Prostate gland (tissue), 2 donors: Measurements from ENCODE around the gene NOL7. TPM values are rescaled to one million over a fixed set of nuclear protein-coding genes. Genes with fewer than 3 reads are reported as not detected.

Experiments
- DNase-seq: peaks from one replicate; pipeline ENCODE4 v3.0.0-alpha.2; 2019; ENCODE audit warnings: low spot score
- H3K27ac ChIP-seq, 2 donors: fragments of 200-600 bp; sonication (generic); 2 replicates each; pipeline ENCODE4 v1.5.1; 2017 to 2019
- H3K27me3 ChIP-seq: fragments of 200-600 bp; sonication (generic); replicated peaks from 2 replicates; pipeline ENCODE4 v1.5.1; 2019; ENCODE audit not compliant: insufficient read depth
- H3K36me3 ChIP-seq, 2 donors: fragments of 200-600 bp; sonication (generic); 1 replicate in 1 of 2; 2 replicates in 1 of 2; pipeline versions ENCODE4 v1.5.1 to v1.8.1; 2017 to 2019
- H3K4me1 ChIP-seq: fragments of 200-600 bp; sonication (generic); replicated peaks from 2 replicates; pipeline ENCODE4 v1.5.1; 2019
- H3K4me3 ChIP-seq, 2 donors: fragments of 200-600 bp; sonication (generic); 2 replicates each; pipeline ENCODE4 v1.5.1; 2017 to 2019
- H3K9me3 ChIP-seq: fragments of 200-600 bp; sonication (generic); 2 replicates; pipeline ENCODE4 v1.5.1; 2017
- POLR2A ChIP-seq: fragments of 450-650 bp; IDR thresholded peaks from one replicate; pipeline ENCODE4 v1.6.1; 2016; ENCODE audit warnings: antibody characterized with exemption, mild to moderate bottlenecking
- POLR2AphosphoS5 ChIP-seq: sonication (generic); formaldehyde crosslinking; IDR thresholded peaks from one replicate; pipeline ENCODE4 v1.6.1; 2017; ENCODE audit warnings: antibody characterized with exemption
- WGBS: methylation state at CpG from one replicate; pipeline ENCODE4 v1.1.5; 2018; 5-methylcytosine and 5-hydroxymethylcytosine counted together
- intact Hi-C: fragments of 100-400 bp; cut with DNase I; formaldehyde crosslinking; loops from one replicate; pipeline ENCODE4 v1.14.2; 2022
- total RNA-seq, 2 donors: library from RNA; depleted of rRNA; stranded (reverse); fragments of >200 nt; gene quantifications; one replicate each; pipeline ENCODE4 v1.1.0, GENCODE V29; 2016
- TF ChIP-seq, protein P1 (sequence below), 4 experiments: fragments of 200-600 bp in 2 of 4; fragments of 450-650 bp in 2 of 4; sonication (generic) in 2 of 4; IDR thresholded peaks; 1 replicate in 3 of 4; 2 replicates in 1 of 4; pipeline ENCODE4 v1.5.1; 2016 to 2019; ENCODE audit warnings: antibody characterized with exemption in 4 of 4, mild to moderate bottlenecking in 2 of 4, moderate library complexity in 2 of 4

Gene NOL7
- total RNA-seq, 2 donors from 2014 or later, result 68.3 to 108 TPM

DNA sequence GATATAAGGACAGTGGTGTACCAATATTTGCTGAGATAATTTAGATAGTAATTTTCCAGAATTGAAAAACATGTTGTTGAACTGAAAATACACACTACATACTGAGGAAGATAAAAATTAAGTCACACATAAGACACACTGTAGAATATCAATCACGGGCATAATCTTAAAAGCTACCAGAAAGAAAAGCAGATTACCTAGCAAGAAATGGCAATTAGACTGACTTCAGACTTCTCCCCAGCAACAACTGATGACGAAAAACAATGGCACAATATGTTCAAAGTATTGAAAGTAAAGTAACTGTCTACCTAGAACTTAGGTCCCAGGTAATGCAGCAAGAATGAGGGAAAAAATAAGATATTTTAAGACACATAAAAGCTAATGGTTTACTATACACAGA is 46.5 kb downstream of the NOL7 start:
- H3K27ac ChIP-seq, result no peak overlapping the region
- TF ChIP-seq POLR2A, result no peak
- H3K9me3 ChIP-seq, result no peaks in the 10 kb centered on the region
- H3K27me3 ChIP-seq, result no peaks in the 10 kb centered on the region
- no peak overlapping the region for H3K4me3 ChIP-seq
- WGBS, result 77% methylated on average over 2 of the region's 2 CpGs
- H3K36me3 ChIP-seq, result no peaks in the 10 kb centered on the region
- intact Hi-C loops, result no loop called here
- H3K4me1 ChIP-seq, result no peaks in the 10 kb centered on the region
- DNase-seq, result no peak

DNA sequence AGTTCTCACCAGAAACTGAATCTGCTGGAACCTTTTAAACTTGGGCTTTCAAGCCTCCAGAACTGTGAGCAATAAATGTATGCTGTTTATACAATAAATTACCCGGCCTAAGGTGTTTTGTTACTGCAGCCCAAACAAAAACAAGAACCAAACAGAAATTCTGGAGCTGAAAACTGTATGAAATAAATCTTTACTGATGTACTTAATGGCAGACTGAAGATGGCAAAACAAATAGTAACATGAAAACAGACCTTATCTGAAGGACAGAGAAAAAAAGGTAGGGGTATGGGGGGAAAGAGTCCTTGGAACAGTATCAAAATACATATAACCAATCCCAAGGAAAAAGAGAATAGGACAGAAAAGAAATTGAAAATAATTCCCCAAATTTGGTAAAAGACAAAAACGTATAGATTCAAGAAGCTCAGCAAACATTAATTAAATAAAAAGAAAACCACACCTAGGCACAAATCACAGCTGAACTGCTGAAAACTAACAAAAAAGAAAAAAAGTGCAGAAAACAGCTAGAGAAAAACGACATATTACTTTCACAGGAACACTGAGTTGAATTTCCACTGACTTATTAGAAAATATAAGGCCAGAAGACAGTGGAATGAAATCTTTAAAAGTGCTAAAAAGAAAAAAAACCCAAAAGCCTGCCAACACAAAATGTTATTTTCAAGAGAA is 47.7 kb downstream of the NOL7 start:
- TF ChIP-seq POLR2AphosphoS5 (no peak), POLR2A (no peak)
- TF ChIP-seq, protein P1, sequence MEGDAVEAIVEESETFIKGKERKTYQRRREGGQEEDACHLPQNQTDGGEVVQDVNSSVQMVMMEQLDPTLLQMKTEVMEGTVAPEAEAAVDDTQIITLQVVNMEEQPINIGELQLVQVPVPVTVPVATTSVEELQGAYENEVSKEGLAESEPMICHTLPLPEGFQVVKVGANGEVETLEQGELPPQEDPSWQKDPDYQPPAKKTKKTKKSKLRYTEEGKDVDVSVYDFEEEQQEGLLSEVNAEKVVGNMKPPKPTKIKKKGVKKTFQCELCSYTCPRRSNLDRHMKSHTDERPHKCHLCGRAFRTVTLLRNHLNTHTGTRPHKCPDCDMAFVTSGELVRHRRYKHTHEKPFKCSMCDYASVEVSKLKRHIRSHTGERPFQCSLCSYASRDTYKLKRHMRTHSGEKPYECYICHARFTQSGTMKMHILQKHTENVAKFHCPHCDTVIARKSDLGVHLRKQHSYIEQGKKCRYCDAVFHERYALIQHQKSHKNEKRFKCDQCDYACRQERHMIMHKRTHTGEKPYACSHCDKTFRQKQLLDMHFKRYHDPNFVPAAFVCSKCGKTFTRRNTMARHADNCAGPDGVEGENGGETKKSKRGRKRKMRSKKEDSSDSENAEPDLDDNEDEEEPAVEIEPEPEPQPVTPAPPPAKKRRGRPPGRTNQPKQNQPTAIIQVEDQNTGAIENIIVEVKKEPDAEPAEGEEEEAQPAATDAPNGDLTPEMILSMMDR (IDR thresholded peaks at IDR 0.05), result no peak
- H3K36me3 ChIP-seq, result no peaks in the 10 kb centered on the region
- WGBS, result 75% methylated on average over 3 of the region's 3 CpGs
- H3K9me3 ChIP-seq, result no peaks in the 10 kb centered on the region
- no peak for DNase-seq
- no peak overlapping the region for H3K4me3 ChIP-seq
- H3K27ac ChIP-seq, result no peak overlapping the region
- intact Hi-C loops, result no loop called here
- no peaks in the 10 kb centered on the region for H3K4me1 ChIP-seq
- H3K27me3 ChIP-seq, result no peaks in the 10 kb centered on the region

DNA sequence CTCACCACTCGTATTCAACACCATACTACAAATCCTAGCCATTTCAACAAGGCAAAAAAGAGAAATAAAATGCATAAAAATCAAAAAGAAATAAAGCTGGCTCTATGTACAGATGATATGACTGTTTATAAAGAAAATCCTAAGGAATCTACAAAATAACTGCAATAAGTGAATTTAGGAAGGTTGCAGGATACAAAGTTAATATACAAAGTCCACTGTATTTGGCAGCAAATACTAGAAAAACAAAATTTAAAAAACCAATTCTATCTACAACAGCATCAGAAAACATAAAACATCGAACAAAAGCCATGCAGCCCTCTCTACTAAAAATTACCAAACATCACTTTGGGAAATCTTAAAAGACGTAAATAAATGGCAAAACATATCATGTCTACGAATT is 48.9 kb downstream of the NOL7 start:
- TF ChIP-seq POLR2AphosphoS5 (no peak), POLR2A (no peak)
- TF ChIP-seq, protein P1 (IDR thresholded peaks at IDR 0.05), result no peak
- Histone ChIP-seq H3K4me3 (no peak overlapping the region), H3K27me3 (no peaks in the 10 kb centered on the region), H3K9me3 (no peaks in the 10 kb centered on the region), H3K27ac (no peak overlapping the region), H3K4me1 (no peaks in the 10 kb centered on the region), H3K36me3 (no peaks in the 10 kb centered on the region)
- WGBS, result 96% methylated on average over 4 of the region's 4 CpGs
- DNase-seq, result no peak
- intact Hi-C loops, result no loop called here

DNA sequence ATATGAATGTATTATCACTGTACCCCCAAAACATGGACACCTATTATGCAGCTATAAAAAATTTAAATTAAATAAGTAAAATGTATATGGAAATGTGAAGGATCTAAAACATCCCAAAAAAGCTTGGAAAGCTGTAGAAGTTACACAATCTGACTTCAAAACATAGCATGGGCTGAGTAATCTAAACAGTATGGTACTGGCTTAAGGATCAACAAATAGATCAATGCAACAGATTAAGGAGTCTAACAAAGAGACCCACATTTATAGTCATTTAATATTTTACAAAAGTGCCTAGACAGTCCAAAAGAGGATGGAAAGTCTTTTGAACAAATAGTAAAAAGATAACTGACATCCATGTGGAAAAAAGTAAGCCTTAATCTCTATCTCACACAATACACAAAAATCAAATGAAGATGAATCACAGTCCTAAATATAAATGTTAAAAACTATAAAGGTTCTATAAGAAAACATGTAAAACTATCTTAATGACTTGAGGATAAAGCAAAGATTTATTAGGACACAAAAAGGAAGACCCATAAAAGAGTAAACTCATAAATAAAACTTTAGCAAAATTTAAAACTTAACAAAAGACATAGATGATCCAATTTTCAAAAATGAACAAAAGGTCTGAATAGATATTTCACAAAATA is 49.7 kb downstream of the NOL7 start:
- no peak for DNase-seq
- Histone ChIP-seq H3K4me1 (no peaks in the 10 kb centered on the region), H3K9me3 (no peaks in the 10 kb centered on the region), H3K36me3 (no peaks in the 10 kb centered on the region), H3K27me3 (no peaks in the 10 kb centered on the region), H3K27ac (no peak overlapping the region), H3K4me3 (no peak overlapping the region)
- intact Hi-C loops, result no loop called here
- no peak for TF ChIP-seq POLR2AphosphoS5

DNA sequence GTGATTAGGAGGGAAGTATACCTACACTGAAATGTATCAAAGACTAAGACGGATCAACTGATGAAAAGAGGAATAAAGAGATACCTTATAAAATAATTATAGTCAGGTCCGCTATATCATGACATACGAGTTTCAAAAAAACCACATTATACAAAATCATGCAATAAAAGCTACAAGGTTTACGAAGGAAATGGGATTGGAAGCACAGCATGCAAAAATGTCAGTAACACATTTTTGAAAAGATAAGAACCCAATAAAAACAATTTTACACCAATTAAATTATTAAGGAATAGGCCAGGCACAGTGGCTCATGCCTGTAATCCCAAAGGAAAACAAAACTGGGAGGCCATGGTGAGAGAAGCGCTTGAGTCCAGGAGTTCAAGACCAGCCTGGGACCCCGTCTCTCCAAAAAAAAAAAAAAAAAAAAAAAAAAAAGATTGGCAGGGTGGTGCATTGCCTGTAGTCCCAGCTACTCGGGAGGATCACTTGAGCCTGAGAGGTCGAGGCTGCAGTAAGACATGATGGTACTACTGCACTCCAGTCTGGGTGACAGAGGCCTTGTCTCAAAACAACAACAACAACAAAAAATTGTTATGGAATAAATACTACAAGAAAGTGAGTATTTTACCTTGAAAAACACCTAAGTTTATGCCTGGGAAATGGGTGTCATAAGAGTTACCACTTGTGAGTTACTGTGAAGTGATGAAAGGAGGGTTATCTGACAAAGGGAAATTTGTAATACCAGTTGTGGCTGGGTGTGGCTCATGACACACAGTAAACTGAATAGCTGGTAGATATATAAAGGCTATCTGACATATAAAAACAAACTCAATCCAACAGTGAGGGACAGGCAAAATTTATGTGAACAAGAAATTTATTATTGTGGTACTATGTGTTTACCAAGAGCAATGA is 51.3 kb downstream of the NOL7 start:
- WGBS, result 84% methylated on average over 8 of the region's 8 CpGs
- H3K9me3 ChIP-seq, result no peaks in the 10 kb centered on the region
- TF ChIP-seq POLR2AphosphoS5 (no peak), POLR2A (no peak)
- TF ChIP-seq, protein P1 (IDR thresholded peaks at IDR 0.05), result no peak
- no peak overlapping the region for H3K27ac ChIP-seq
- H3K4me1 ChIP-seq, result no peaks in the 10 kb centered on the region
- no peak for DNase-seq
- no peaks in the 10 kb centered on the region for H3K36me3 ChIP-seq
- H3K27me3 ChIP-seq, result no peaks in the 10 kb centered on the region
- no peak overlapping the region for H3K4me3 ChIP-seq
- intact Hi-C loops, result no loop called here
